Activated CD8-positive, alpha-beta memory T cell treated with anti-CD3 and anti-CD28 coated beads, Interleukin-2, amount 50 U/mL, for 1 hour (primary cell): Measurements from ENCODE around the gene CHAD.
"Not testable (repeated sequence)": the region's sequence is repeated elsewhere in the genome, so short reads cannot be mapped to it uniquely, and the experiment has no call there.

Experiments used
- DNase-seq: peaks from one replicate; pipeline ENCODE4 v3.0.0-alpha.2; 2020; ENCODE audit errors: extremely low read depth

The CHAD gene

GRCh38 chr17:50473901-50474300 is 5.2 kb upstream of the CHAD start:
- no peak for DNase-seq

- not testable (repeated sequence) for DNase-seq
Observed at GRCh38 chr17:50472761-50473161, 4.1 kb upstream of the CHAD start.

DNA sequence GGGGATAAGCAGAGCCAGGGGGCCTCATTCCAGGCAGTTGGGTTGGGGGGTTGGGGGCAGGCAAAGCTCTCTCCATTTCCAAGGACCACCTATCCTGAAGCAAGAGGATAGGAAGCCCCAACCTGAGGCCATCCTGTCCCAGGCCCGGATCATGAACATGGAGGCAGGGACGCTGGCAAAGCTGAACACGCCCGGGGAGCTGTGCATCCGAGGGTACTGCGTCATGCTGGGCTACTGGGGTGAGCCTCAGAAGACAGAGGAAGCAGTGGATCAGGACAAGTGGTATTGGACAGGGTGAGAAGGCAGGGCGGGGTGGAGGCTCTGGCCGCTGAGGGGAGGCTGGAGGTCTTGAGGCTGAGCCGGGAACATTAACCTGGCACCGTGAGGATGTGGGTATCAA is 3.6 kb upstream of the CHAD start:
- DNase-seq = no peak

GRCh38 chr17:50471009-50471905 is 2.6 kb upstream of the CHAD start:
- DNase-seq = no peak

DNA sequence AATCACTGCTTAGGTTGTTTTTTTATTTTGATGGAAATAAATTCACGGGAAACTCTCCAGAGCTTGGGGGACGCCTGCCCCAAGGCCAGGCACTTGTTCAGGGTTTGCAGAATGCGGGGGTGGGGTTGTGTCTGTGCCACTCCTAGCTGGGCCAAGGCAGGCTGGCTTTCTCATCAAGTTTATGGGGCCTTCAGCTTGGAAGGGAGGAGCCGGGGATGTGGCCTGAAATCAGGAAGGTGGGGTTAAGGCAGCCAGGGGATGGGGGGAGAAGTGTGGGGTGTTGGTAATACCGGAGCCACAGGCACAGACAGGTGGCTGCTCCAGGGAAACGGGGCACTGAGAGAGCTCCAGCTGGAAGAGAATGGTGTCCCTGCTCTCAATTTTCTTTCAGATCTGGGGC is 1.7 kb upstream of the CHAD start:
- no peak for DNase-seq

DNA sequence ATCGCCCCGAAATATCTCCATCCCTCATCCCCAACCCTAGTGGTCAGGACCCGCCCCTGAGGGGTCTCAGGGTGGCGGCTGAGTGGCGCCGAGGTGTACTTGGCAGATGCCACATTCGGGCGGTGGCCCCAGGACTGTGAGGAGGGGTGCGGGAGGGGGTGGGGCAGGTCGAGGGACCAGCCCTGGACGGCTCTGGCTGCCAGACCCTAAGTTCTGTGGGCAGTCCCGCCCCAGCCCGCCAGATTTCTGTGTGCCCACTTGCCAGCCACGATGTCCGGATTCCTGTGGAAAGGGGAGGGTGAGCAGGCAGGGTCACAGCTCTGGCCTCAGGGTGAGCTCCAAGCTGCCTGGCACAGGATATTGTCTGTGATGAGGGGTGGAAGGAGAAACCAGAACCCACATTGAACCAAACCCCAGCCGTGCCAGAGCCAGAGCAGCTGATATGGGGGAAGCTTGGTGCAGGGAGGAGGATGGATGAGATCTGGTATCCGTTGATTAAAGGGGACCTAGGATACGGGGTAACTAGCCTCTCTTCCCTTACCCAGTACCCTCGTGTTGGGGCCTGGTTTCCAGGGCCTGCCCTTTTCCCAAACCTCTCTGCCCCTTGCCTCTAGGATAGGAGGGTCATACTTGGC is 1.1 kb upstream of the CHAD start:
- no peak for DNase-seq

DNA sequence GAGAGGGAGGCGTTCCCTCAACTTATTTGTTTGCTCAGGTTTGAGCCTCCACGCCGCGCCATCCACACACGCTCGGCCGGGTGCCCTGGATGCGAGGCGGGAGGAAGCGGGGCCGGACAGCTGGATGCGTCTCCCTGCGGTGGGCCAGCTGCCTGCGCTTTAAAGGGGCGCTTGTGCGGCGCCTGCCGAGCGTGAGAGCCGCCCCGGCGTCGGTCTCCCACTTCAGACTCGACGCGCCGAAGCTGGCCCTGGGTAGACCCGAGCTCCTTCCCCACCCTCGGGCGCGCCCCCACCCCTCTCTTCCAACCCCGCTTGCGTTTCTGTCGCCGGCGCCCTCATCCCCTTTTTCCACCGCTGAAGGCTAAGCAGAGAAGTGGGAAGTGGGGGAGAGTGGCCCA is 527 bp upstream of the CHAD start:
- DNase-seq = no peak

GRCh38 chr17:50467855-50468303 is 801 bp downstream of the CHAD start:
- no peak for DNase-seq

DNA sequence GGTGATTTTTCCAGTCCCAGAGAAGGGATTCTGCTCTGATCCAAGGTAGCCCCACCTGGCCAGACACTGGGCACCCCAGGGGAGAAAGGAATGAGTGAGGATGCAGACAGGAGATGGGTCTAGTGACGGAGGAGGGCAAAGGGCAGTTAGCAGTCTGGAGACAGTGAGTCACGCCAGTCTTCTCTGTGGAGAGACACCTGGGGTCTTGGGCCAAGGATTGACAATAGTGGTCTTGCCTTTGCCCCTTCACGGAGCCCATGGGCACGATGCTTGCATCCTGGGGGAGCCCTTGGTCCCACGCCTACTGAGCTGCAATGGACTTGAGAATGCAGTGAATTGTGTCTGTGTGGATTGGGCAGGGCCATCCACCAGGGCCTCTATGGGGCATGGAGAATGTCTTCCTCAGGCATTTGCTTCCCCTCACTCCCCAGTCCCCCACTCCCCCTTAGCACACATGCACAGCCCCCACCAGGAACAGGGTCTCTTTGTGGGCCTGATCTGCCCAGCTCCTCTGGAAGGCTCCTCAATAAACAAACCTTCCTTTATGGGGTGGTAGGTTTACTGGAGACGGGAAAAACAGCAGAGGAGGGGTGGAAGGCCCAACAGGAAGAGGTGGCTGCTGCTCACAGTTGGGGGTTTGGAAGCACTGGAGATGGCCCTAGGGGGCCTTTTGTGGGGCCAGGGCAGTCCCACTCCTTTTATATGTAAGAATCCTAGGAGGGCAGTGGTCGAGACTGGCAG is 1.4 kb downstream of the CHAD start:
- no peak for DNase-seq

DNA sequence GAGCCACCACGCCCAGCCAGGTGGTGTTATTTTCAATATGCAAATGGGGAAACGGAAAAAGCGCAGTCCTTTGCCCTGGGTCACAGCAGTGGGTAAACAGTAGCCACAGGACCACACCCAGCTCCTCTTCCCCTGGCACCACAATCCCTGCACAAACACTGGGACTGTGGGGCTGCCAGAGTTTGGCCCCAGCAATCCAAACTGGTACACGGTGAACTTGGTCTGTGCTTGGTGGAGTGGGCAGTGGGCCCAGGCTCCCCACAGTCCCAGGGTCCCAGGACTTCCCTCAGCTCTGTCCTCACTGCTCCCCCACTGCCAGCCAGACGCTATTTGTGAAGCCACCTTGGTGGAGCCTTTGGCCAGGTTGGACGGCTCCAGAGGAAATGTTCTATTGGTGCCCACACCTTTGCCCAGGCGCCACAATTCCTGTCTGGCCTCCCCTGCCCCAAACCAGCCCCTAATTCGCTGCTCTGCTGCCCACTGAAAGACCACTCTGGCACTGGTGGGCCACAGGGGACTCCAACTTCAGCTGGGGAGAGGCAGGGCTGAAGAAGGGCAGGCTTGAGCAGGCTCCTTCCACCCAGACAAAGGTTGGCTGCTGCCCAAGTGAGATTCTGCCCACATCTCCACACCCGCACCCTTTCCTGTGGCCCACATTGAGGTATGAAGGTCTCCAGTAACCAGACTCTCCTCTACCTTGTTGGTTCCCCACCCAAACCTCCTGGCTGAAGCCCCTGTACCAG is 2.1 kb downstream of the CHAD start:
- no peak for DNase-seq

GRCh38 chr17:50465635-50466034 is 3.0 kb downstream of the CHAD start:
- no peak for DNase-seq

- DNase-seq = no peak
Observed at GRCh38 chr17:50465171-50465570, 3.5 kb downstream of the CHAD start.

DNA sequence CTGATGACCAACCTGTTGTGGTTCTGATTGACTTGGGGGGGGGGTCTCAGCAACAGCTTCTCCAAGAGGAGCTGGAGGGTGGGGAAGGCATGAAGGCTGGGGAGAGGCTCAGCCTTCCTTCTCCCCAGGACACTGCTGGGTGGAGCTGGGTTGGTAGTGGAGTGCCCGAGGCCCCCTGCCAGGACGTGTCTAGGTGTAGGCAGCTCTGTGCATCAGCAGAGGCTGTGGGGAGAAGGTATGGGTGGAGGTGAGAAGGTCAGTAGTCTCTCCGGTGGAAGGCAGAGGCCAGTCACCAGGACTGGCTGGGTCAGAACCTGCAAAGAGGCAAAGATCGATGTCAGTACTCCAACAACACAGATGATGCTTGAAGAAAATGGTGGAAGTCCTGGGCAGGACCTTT is 3.9 kb downstream of the CHAD start:
- DNase-seq = no peak

DNA sequence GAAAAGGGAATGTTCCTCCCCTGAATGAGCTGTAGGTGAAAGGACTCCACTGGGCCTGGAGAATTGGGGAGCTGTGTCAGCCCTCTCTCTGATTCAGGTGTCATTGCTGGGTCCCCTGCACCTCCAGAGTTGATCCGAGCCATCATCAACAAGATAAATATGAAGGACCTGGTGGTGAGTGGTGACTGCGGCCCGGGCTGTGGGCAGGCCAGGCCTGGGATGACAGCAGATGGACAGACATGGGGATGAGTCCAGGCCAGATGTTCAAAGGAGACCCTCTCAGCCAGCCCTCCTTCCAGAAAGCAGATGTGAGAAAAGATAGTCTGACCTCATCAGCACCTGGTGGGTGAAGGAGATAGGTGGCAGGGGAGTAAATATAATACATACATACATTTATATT is 4.6 kb downstream of the CHAD start:
- DNase-seq = no peak

- no peak for DNase-seq
Observed at GRCh38 chr17:50462446-50462845, 6.2 kb downstream of the CHAD start.

- DNase-seq = no peak
Observed at GRCh38 chr17:50461550-50462132, 7.0 kb downstream of the CHAD start.

DNA sequence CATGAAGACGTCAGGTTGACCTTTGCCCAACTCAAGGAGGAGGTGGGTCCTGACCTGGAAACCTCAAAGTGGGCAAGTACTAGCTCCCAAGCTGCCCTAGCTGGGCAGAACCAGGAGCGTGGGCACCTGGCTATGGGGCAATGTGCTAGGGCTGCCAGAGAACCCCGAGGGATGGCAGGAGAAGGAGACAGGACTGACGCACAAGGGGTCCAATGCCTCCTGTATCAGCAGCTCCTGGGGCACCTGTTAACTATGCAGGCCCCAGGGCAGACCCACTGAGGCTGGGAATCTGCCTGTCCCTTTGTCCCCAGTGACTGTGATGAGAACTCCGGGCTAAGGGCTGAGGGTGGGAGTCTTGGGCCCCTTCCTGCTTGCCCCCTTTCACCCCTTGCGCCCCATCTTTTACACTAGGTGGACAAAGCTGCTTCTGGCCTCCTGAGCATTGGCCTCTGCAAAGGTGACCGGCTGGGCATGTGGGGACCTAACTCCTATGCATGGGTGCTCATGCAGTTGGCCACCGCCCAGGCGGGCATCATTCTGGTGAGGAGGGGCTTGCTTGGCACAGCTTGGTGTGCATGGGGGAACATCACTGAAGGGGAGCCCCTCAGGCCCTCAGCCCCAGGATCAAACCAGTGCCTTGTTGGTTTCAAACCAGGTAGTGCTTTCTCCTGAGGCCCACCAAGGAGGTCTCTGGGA is 7.7 kb downstream of the CHAD start:
- no peak for DNase-seq

DNA sequence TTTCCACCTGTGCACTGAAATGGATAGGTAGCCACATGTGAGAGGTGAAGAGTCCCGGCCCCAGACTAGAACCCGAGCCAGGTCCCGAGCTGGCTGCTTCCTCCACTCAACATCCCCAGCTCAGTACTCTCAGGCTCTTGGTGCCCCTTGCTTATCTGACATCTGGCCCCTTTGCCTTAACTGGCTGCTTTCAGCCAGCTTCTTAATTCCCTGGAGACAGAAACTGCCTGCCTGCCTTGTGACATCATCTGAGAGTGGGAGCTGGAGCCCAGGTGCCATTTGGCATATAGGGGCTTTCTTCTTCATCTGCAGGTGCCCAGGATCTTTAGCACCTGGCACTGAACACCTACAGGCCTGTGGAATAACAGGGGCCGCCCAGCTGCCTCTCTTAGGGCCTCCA is 8.9 kb downstream of the CHAD start:
- DNase-seq = no peak

DNA sequence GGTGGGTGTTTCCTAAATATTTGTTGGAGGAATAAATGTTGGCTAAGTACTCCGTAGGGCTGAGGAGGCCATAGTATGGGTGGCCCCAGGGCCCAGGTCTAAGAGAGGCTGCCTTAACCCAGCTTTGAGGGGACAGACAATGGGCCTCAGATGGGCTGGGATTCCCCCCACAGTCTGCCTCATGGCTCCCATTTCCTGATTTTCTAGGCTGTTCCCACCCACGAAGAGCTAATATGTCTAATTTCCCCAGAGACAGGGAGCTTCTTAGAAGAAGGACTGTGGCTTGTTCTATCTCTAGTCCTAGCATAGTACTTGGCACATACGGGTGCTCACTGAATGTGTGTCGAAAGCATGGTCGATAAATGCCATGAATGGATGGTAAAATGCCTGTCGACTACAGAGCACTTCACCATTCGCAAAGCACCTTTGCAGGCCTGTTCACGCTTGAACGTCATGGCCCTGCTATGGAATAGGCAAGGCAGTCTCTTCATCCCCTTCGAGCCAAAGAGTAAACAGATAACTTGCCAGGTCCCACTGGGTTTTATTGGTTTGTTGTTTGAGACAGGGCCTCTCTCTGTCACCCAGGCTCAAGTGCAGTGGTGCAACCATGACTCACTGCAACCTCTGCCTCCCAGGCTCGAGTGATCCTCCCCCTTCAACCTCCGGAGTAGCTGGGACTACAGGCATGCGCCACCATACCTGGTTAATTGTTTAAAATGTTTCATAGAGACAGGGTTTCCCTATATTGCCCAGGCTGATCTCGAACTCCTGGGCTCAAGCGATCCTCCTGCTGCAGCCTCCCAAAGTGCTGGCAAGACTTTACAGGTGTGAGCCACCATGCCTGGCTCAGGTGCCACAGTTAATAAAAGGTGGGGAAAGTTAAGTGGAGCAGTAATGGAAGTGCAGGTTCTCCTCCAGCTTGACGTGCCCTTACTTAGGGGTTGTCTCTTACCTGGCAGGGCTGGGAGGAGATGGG is 9.7 kb downstream of the CHAD start:
- no peak for DNase-seq

DNA sequence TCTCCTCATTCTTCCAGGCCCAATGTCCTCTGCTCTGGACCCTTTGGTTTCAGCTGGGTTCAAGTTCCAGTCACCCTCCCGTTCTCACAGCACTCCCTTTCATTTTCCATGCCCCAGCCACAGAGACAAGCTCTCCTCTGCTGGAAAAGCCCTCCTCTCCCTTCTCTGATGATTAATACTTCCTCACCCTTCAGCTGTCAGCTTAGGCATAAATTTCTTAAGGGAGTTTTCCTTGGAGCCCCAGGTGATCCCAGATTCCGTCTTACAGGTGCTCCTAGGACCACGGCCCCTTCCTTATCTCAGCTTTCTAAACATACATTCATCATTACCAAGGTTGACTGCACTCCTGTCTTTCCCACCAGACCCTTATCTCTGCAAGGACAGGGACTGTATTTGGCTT is 10.4 kb downstream of the CHAD start:
- DNase-seq = no peak
